Panc1 (cell line): ENCODE data around the gene FAM169A. TPM values are rescaled to one million over a fixed set of nuclear protein-coding genes. Genes with fewer than 3 reads are reported as not detected.

ENCODE experiments used
- ATAC-seq: fragments of 200-7000 bp; cut with Tn5 transposase; 2 replicates; pipeline ENCODE4 v1.9.1; 2020; ENCODE audit warnings: mild to moderate bottlenecking, moderate library complexity
- Bru-seq: library from RNA; stranded (reverse); fragments of 400-500 nt; gene quantifications from one replicate; lab custom pipeline; 2021; lab: Mats Ljungman, UMichigan
- BruChase-seq, 2 experiments: library from RNA; stranded (reverse); fragments of 400-500 nt; gene quantifications; one replicate each; lab custom pipeline; 2021; lab: Mats Ljungman, UMichigan
- BruUV-seq: library from RNA; stranded (reverse); fragments of 400-500 nt; replicated peaks from 2 replicates; lab custom pipeline; 2021; lab: Mats Ljungman, UMichigan
- CTCF ChIA-PET: fragments of 300-600 bp; sonication (Branson Sonifier 250); formaldehyde crosslinking; loops from one replicate; lab custom pipeline; 2022; ENCODE audit warnings: antibody characterized with exemption; lab: Charles Lee
- POLR2A ChIA-PET: fragments of 300-600 bp; sonication (Branson Sonifier 250); formaldehyde crosslinking; loops from one replicate; lab custom pipeline; 2022; ENCODE audit warnings: antibody characterized with exemption; lab: Charles Lee
- DNase-seq: peaks from one replicate; pipeline ENCODE4 v3.0.0-alpha.2; 2010; ENCODE audit warnings: low read depth, low spot score
- H3K27ac ChIP-seq: 2 replicates; pipeline ENCODE4 v1.5.1; 2011; ENCODE audit warnings: mild to moderate bottlenecking, low read length, inconsistent platforms
- H3K27me3 ChIP-seq: fragments of 200-500 bp; sonication (Bioruptor generic); 2 replicates; pipeline ENCODE4 v1.6.0; 2014; ENCODE audit warnings: low read length, inconsistent platforms; ENCODE audit not compliant: control insufficient read depth, insufficient read depth
- H3K36me3 ChIP-seq: fragments of 200-500 bp; sonication (Bioruptor generic); 2 replicates; pipeline ENCODE4 v1.5.1; 2014; ENCODE audit warnings: inconsistent platforms, mild to moderate bottlenecking, low read length, moderate library complexity; ENCODE audit not compliant: control insufficient read depth, insufficient read depth
- H3K4me1 ChIP-seq: 2 replicates; pipeline ENCODE4 v1.5.1; 2011; ENCODE audit warnings: inconsistent platforms, mild to moderate bottlenecking, low read length, moderate library complexity; ENCODE audit not compliant: control insufficient read depth, insufficient read depth
- H3K4me3 ChIP-seq, 2 experiments: 2 replicates each; pipeline ENCODE4 v1.5.1; 2011 to 2012; ENCODE audit warnings: low read depth in 2 of 2, low read length in 2 of 2, mild to moderate bottlenecking in 2 of 2, inconsistent platforms in 1 of 2, moderate library complexity in 1 of 2
- H3K9me3 ChIP-seq: fragments of 200-500 bp; sonication (Bioruptor generic); 2 replicates; pipeline ENCODE4 v1.5.1; 2014; ENCODE audit warnings: low read depth, mild to moderate bottlenecking, inconsistent platforms, low read length, moderate library complexity; ENCODE audit not compliant: control insufficient read depth, insufficient read depth
- POLR2AphosphoS5 ChIP-seq: IDR thresholded peaks from 2 replicates; pipeline ENCODE4 v1.6.1; 2012; ENCODE audit warnings: mild to moderate bottlenecking, low read depth, low read length, moderate library complexity
- SIN3A ChIP-seq: IDR thresholded peaks from 2 replicates; pipeline ENCODE4 v1.6.1; 2012; ENCODE audit warnings: low read depth, mild to moderate bottlenecking, low read length, moderate library complexity, borderline replicate concordance; ENCODE audit not compliant: insufficient read depth
- TCF7L2 ChIP-seq: IDR thresholded peaks from 2 replicates; pipeline ENCODE4 v1.6.1; 2011; ENCODE audit warnings: mild to moderate bottlenecking, low read depth, low read length, inconsistent platforms
- in situ Hi-C: cut with HindIII; loops from 2 replicates; pipeline ENCODE4 v1.10.0; 2016; ENCODE audit warnings: low sequenced_read_pairs, low pct_unique_long_range_greater_than_20kb
- intact Hi-C: fragments of 100-400 bp; cut with micrococcal nuclease; formaldehyde crosslinking; loops from one replicate; pipeline ENCODE4 v1.10.0; 2022; ENCODE audit not compliant: unreplicated experiment
- long read RNA-seq: library from polyadenylated mRNA; unstranded; transcript quantifications from one replicate; pipeline ENCODE4 v2.0.0, GENCODE V29; 2021; ENCODE audit not compliant: unreplicated experiment
- polyA plus RNA-seq: library from polyadenylated mRNA; unstranded; fragments of >200 nt; gene quantifications from one replicate; pipeline ENCODE4 v1.2.1, GENCODE V29; 2012; ENCODE audit warnings: missing spikeins; ENCODE audit not compliant: insufficient read length
- total RNA-seq: library from RNA; stranded (reverse); gene quantifications from one replicate; pipeline ENCODE4 v1.2.1, GENCODE V29; 2021; ENCODE audit not compliant: unreplicated experiment
- TF ChIP-seq, protein P1 (sequence below): fragments of 450-650 bp; IDR thresholded peaks from 2 replicates; pipeline ENCODE4 v1.5.1; 2017; ENCODE audit warnings: mild to moderate bottlenecking
- TF ChIP-seq, protein P2 (sequence below), 2 experiments: IDR thresholded peaks; 2 replicates each; pipeline ENCODE4 v1.6.1; 2011 to 2012; ENCODE audit warnings: low read depth in 2 of 2, control low read depth in 1 of 2, low read length in 1 of 2, mild to moderate bottlenecking in 1 of 2, moderate library complexity in 1 of 2; ENCODE audit not compliant: insufficient read depth in 1 of 2

Gene FAM169A, protein sequence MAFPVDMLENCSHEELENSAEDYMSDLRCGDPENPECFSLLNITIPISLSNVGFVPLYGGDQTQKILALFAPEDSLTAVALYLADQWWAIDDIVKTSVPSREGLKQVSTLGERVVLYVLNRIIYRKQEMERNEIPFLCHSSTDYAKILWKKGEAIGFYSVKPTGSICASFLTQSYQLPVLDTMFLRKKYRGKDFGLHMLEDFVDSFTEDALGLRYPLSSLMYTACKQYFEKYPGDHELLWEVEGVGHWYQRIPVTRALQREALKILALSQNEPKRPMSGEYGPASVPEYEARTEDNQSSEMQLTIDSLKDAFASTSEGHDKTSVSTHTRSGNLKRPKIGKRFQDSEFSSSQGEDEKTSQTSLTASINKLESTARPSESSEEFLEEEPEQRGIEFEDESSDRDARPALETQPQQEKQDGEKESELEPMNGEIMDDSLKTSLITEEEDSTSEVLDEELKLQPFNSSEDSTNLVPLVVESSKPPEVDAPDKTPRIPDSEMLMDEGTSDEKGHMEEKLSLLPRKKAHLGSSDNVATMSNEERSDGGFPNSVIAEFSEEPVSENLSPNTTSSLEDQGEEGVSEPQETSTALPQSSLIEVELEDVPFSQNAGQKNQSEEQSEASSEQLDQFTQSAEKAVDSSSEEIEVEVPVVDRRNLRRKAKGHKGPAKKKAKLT
- total RNA-seq: 23.1 TPM
- 5.1 TPM for polyA plus RNA-seq
- Bru-seq, nascent RNA: percentile 80 among the genes with signal in this experiment
- BruChase-seq, experiment 1, labeled RNA remaining after a 2-hour chase: percentile 82 among the genes with signal in this experiment
- percentile 79 among the genes with signal in this experiment for BruChase-seq, experiment 2, labeled RNA remaining after a 6-hour chase
- long read RNA-seq, full-length matches to known transcripts: 6 of 51 reads
- long read RNA-seq, partial matches to known transcripts: 3 of 51 reads
- long read RNA-seq, other reads (novel, unspliced or antisense): 42 of 51 reads

DNA sequence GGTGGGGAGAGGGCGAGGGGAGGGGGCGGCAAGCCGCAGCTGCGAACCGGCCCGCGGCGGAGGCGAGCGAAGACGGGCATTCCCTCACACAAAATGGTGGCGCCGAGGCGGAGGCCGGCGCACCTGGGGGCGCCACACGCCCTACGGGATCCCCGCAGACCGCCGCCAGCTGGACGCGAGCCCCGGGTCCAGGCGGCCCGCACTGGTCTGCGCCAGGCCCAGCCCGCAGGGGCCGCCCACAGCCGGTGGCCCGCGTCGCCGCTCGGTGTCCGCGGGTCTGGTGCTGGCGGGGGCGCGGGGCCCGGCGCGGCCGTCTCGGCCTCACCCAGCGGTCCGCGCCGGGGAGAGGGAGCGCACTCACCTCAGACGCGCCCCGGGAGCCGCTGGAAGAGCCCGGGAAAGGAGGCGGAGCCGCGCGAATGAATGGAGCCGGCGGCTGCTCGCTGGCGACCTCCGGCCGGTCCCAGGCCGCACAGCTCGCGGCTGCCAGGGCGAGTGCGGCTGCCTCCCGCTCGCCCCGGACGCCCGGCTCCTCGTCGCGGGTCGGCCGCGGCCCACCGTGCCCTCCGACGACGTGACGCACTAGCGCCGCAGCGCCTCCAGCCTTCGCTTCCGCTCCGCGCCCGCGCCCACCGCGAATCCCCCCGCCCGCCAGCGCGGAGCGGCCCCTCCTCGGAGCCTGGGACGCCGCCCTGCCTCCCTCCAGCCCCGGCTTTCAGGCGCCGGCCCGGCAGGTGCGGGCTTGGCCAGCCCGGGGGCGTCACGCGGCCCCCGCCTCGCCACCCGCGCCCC is at the start of gene FAM169A:
TSS of gene FAM169A (minus strand) at position 584 of the 792 bp plus-strand sequence. CDS start 24,711 bp downstream, outside the sequence.
- TF ChIP-seq SIN3A: no peak; the same call in 1 of the 2 replicates
- TF ChIP-seq, protein P1, sequence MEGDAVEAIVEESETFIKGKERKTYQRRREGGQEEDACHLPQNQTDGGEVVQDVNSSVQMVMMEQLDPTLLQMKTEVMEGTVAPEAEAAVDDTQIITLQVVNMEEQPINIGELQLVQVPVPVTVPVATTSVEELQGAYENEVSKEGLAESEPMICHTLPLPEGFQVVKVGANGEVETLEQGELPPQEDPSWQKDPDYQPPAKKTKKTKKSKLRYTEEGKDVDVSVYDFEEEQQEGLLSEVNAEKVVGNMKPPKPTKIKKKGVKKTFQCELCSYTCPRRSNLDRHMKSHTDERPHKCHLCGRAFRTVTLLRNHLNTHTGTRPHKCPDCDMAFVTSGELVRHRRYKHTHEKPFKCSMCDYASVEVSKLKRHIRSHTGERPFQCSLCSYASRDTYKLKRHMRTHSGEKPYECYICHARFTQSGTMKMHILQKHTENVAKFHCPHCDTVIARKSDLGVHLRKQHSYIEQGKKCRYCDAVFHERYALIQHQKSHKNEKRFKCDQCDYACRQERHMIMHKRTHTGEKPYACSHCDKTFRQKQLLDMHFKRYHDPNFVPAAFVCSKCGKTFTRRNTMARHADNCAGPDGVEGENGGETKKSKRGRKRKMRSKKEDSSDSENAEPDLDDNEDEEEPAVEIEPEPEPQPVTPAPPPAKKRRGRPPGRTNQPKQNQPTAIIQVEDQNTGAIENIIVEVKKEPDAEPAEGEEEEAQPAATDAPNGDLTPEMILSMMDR: peak; percentile 51
- no peak for TF ChIP-seq TCF7L2
- TF ChIP-seq, protein P2, sequence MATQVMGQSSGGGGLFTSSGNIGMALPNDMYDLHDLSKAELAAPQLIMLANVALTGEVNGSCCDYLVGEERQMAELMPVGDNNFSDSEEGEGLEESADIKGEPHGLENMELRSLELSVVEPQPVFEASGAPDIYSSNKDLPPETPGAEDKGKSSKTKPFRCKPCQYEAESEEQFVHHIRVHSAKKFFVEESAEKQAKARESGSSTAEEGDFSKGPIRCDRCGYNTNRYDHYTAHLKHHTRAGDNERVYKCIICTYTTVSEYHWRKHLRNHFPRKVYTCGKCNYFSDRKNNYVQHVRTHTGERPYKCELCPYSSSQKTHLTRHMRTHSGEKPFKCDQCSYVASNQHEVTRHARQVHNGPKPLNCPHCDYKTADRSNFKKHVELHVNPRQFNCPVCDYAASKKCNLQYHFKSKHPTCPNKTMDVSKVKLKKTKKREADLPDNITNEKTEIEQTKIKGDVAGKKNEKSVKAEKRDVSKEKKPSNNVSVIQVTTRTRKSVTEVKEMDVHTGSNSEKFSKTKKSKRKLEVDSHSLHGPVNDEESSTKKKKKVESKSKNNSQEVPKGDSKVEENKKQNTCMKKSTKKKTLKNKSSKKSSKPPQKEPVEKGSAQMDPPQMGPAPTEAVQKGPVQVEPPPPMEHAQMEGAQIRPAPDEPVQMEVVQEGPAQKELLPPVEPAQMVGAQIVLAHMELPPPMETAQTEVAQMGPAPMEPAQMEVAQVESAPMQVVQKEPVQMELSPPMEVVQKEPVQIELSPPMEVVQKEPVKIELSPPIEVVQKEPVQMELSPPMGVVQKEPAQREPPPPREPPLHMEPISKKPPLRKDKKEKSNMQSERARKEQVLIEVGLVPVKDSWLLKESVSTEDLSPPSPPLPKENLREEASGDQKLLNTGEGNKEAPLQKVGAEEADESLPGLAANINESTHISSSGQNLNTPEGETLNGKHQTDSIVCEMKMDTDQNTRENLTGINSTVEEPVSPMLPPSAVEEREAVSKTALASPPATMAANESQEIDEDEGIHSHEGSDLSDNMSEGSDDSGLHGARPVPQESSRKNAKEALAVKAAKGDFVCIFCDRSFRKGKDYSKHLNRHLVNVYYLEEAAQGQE (IDR thresholded peaks at IDR 0.05; ENCODE audit: insufficient read depth in 1 of 2, low read depth in 2 of 2, low read length in 1 of 2): no peak
- no peak for TF ChIP-seq POLR2AphosphoS5
- no TSS peak for BruUV-seq
- H3K9me3 ChIP-seq: no peaks in the 10 kb centered on the region
- no peaks in the 10 kb centered on the region for H3K27me3 ChIP-seq
- H3K27ac ChIP-seq: peak within 1 kb of the TSS; percentile 90
- ATAC-seq (peak; percentile 85), DNase-seq (no peak)
- H3K4me3 ChIP-seq: peak within 1 kb of the TSS; percentile 62 to 64
- H3K4me1 ChIP-seq: peaks cover 14% of the 10 kb centered on the region
- CTCF ChIA-PET: no interaction called here
- POLR2A ChIA-PET: no interaction called here
- no peaks in the 10 kb centered on the region; the same call in 1 of the 2 replicates for H3K36me3 ChIP-seq
- in situ Hi-C loops: no loop called here
- intact Hi-C loops: no loop called here

DNA sequence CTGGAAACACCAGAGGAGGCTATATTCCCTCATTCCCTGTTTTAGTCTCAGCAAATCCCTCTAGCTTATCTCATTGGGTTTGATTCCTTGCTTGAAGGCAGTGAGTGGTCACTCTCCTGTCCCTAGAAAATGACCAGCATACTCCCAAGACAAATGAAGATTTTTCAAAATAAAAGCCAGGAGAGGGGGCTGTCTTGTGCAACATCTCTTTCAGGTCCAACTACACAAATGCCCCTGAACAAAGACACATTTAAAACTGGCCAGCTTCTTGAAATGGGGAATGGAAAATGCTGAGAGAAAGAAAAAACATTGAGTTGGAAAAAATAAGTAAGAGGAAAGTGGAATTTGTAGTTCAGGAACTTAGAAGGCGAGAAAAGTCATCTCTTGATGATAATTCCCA is 49.3 kb upstream of the FAM169A start:
- H3K27ac ChIP-seq: no peak overlapping the region
- DNase-seq (no peak), ATAC-seq (no peak)
- TF ChIP-seq POLR2AphosphoS5: no peak
- no peak for TF ChIP-seq SIN3A
- TF ChIP-seq TCF7L2: no peak
- TF ChIP-seq, protein P1: no peak
- TF ChIP-seq, protein P2 (IDR thresholded peaks at IDR 0.05; ENCODE audit: insufficient read depth in 1 of 2, low read depth in 2 of 2, low read length in 1 of 2): no peak
- no TSS peak for BruUV-seq
- in situ Hi-C loops: no loop called here
- intact Hi-C loops: loop anchor here (10.0 kb wide), 1 partner anchor 151 kb away; the partner anchor contains the start of genes GFM2 and NSA2
- H3K36me3 ChIP-seq: no peaks in the 10 kb centered on the region
- no peaks in the 10 kb centered on the region for H3K27me3 ChIP-seq
- ChIA-PET POLR2A (no interaction called here), CTCF (no interaction called here)
- no peak overlapping the region for H3K4me3 ChIP-seq
- peaks cover 14% of the 10 kb centered on the region for H3K4me1 ChIP-seq
- peaks cover 7% of the 10 kb centered on the region; the same call in 1 of the 2 replicates for H3K9me3 ChIP-seq
